HG03558 (cell line): ENCODE measurements around the gene PADI4.

Experiments
- ATAC-seq: cut with Tn5 transposase; IDR thresholded peaks from one replicate; pipeline ENCODE4 v1.9.1; 2021; ENCODE audit warnings: moderate number of reproducible peaks; ENCODE audit not compliant: unreplicated experiment; ENCODE audit errors: extremely low read depth

PADI4 gene

GRCh38 chr1:17346046-17346789 is 38.2 kb downstream of the PADI4 start:
- no peak for ATAC-seq

GRCh38 chr1:17347769-17348592 is 40.0 kb downstream of the PADI4 start:
- ATAC-seq: no peak

GRCh38 chr1:17348593-17349234 is 40.7 kb downstream of the PADI4 start:
- ATAC-seq: no peak

GRCh38 chr1:17350083-17350482 is 42.1 kb downstream of the PADI4 start:
- no peak for ATAC-seq

- no peak for ATAC-seq
Measured at GRCh38 chr1:17350928-17351446, 43.0 kb downstream of the PADI4 start.

- no peak for ATAC-seq
Measured at GRCh38 chr1:17351598-17352324, 43.8 kb downstream of the PADI4 start.

GRCh38 chr1:17352419-17352909 is 44.5 kb downstream of the PADI4 start:
- no peak for ATAC-seq

GRCh38 chr1:17355898-17356297 is 47.9 kb downstream of the PADI4 start:
- no peak for ATAC-seq

- ATAC-seq: no peak
Measured at GRCh38 chr1:17356387-17357026, 48.5 kb downstream of the PADI4 start.

- no peak for ATAC-seq
Measured at GRCh38 chr1:17358557-17358956, 50.6 kb downstream of the PADI4 start.

GRCh38 chr1:17359031-17359430 is 51.0 kb downstream of the PADI4 start:
- no peak for ATAC-seq

- ATAC-seq: no peak
Measured at GRCh38 chr1:17359808-17360207, 51.8 kb downstream of the PADI4 start.

GRCh38 chr1:17360272-17360956 is 52.4 kb downstream of the PADI4 start:
- ATAC-seq: no peak

GRCh38 chr1:17361687-17362086 is 53.7 kb downstream of the PADI4 start:
- ATAC-seq: no peak

- ATAC-seq: no peak
Measured at GRCh38 chr1:17363351-17363750, 55.4 kb downstream of the PADI4 start.

- no peak for ATAC-seq
Measured at GRCh38 chr1:17363771-17364170, 55.8 kb downstream of the PADI4 start.

GRCh38 chr1:17365293-17365692 is 57.3 kb downstream of the PADI4 start:
- ATAC-seq: no peak

GRCh38 chr1:17369466-17369865 is 61.5 kb downstream of the PADI4 start:
- no peak for ATAC-seq

- ATAC-seq: no peak
Measured at GRCh38 chr1:17370618-17371017, 62.6 kb downstream of the PADI4 start.
